ENCODE results near the gene RBM19.

The RBM19 gene

GRCh38 chr12:113852695-113853490, 113.2 kb downstream of the RBM19 start:
- no peak for DNase-seq

GRCh38 chr12:113852264-113852663, 113.9 kb downstream of the RBM19 start:
- no peak for DNase-seq

- DNase-seq = no peak
Measured at GRCh38 chr12:113850309-113851056, 115.6 kb downstream of the RBM19 start.

GRCh38 chr12:113847856-113848255, 118.3 kb downstream of the RBM19 start:
- DNase-seq = no peak

- no peak for DNase-seq
Measured at GRCh38 chr12:113846883-113847755, 119.0 kb downstream of the RBM19 start.

GRCh38 chr12:113845900-113846674, 120.0 kb downstream of the RBM19 start:
- no peak for DNase-seq

GRCh38 chr12:113844495-113845210, 121.5 kb downstream of the RBM19 start:
- no peak for DNase-seq

GRCh38 chr12:113842699-113843098, 123.4 kb downstream of the RBM19 start:
- no peak for DNase-seq

- DNase-seq = no peak
Measured at GRCh38 chr12:113841786-113842185, 124.3 kb downstream of the RBM19 start.

GRCh38 chr12:113840401-113841042, 125.6 kb downstream of the RBM19 start:
- no peak for DNase-seq

GRCh38 chr12:113838896-113839295, 127.2 kb downstream of the RBM19 start:
- DNase-seq = no peak

GRCh38 chr12:113837528-113838296, 128.4 kb downstream of the RBM19 start:
- DNase-seq = no peak

- DNase-seq = no peak
Measured at GRCh38 chr12:113837084-113837483, 129.0 kb downstream of the RBM19 start.

GRCh38 chr12:113835896-113836295, 130.2 kb downstream of the RBM19 start:
- no peak for DNase-seq

GRCh38 chr12:113835433-113835832, 130.7 kb downstream of the RBM19 start:
- DNase-seq = no peak

GRCh38 chr12:113833422-113833821, 132.7 kb downstream of the RBM19 start:
- no peak for DNase-seq

GRCh38 chr12:113831476-113831875, 134.6 kb downstream of the RBM19 start:
- no peak for DNase-seq

GRCh38 chr12:113831016-113831415, 135.1 kb downstream of the RBM19 start:
- no peak for DNase-seq

GRCh38 chr12:113829212-113829611, 136.9 kb downstream of the RBM19 start:
- no peak for DNase-seq

GRCh38 chr12:113827539-113828114, 138.5 kb downstream of the RBM19 start:
- no peak for DNase-seq
